Endothelial cell of umbilical vein (primary cell): ENCODE data around the gene AGAP3. TPM values are rescaled to one million over a fixed set of nuclear protein-coding genes. Genes with fewer than 3 reads are reported as not detected.

Experiments
- BruUV-seq: library from RNA; stranded (reverse); fragments of 400-500 nt; replicated peaks from 2 replicates; lab custom pipeline; 2021; lab: Mats Ljungman, UMichigan
- CTCF ChIA-PET: fragments of 300-600, 350-600 bp; sonication (Branson Sonifier 250); formaldehyde crosslinking; loops from one replicate; lab custom pipeline; 2021; ENCODE audit warnings: antibody characterized with exemption, inconsistent platforms; lab: Charles Lee
- POLR2A ChIA-PET: fragments of 300-600, 350-600 bp; sonication (Branson Sonifier 250); formaldehyde crosslinking; loops from one replicate; lab custom pipeline; 2021; ENCODE audit warnings: antibody characterized with exemption, inconsistent platforms; lab: Charles Lee
- DNase-seq: peaks from one replicate; pipeline ENCODE4 v3.0.0-alpha.2; 2011; ENCODE audit warnings: low read depth, low spot score
- FAIRE-seq: peaks from 2 replicates; lab custom pipeline; 2011; peaks lifted over from hg19 to GRCh38; lab: Jason Lieb, UNC
- H2AFZ ChIP-seq: 2 replicates; pipeline ENCODE4 v1.6.0; 2012; ENCODE audit warnings: low read depth, low read length, control low read depth, inconsistent platforms
- H3K27ac ChIP-seq: 2 replicates; pipeline ENCODE4 v1.5.1; 2011; ENCODE audit warnings: low read depth, mild to moderate bottlenecking, control low read depth, low read length, moderate library complexity; ENCODE audit not compliant: insufficient read depth
- H3K27me3 ChIP-seq, 2 experiments: 2 replicates each; pipeline versions ENCODE4 v1.6.0 to v1.6.1; 2011; ENCODE audit warnings: low read length in 2 of 2, mixed read lengths in 1 of 2; ENCODE audit not compliant: control insufficient read depth in 2 of 2, insufficient read depth in 2 of 2
- H3K36me3 ChIP-seq, 2 experiments: 2 replicates in 1 of 2; 3 replicates in 1 of 2; pipeline ENCODE4 v1.5.1; 2011; ENCODE audit warnings: low read length in 2 of 2, mild to moderate bottlenecking in 1 of 2, moderate library complexity in 1 of 2; ENCODE audit not compliant: control insufficient read depth in 2 of 2, insufficient read depth in 2 of 2; ENCODE audit errors: extremely low read depth in 1 of 2
- H3K4me1 ChIP-seq: 3 replicates; pipeline ENCODE4 v1.5.1; 2011; ENCODE audit warnings: mild to moderate bottlenecking, low read length; ENCODE audit not compliant: control insufficient read depth, insufficient read depth; ENCODE audit errors: extremely low read depth
- H3K4me2 ChIP-seq: 2 replicates; pipeline ENCODE4 v1.6.1; 2011; ENCODE audit warnings: low read length, control low read depth, mixed read lengths; ENCODE audit not compliant: insufficient read depth
- H3K4me3 ChIP-seq, 3 experiments: fragments of 200-600 bp in 1 of 3; sonication (generic), shearing (Covaris generic) in 1 of 3; replicated peaks in 1 of 3; 2 replicates each; pipeline ENCODE4 v1.5.1; 2011 to 2016; ENCODE audit warnings: control low read depth in 3 of 3, low read length in 3 of 3, mild to moderate bottlenecking in 2 of 3, inconsistent platforms in 1 of 3, low read depth in 1 of 3, moderate library complexity in 1 of 3; ENCODE audit not compliant: insufficient read depth in 1 of 3
- H3K79me2 ChIP-seq: 2 replicates; pipeline ENCODE4 v1.6.0; 2012; ENCODE audit warnings: low read length, inconsistent platforms; ENCODE audit not compliant: control insufficient read depth, insufficient read depth
- H3K9ac ChIP-seq: replicated peaks from 2 replicates; pipeline ENCODE3; 2011; ENCODE audit warnings: low read length, control low read depth; ENCODE audit not compliant: insufficient read depth; ENCODE audit errors: extremely low read depth
- H3K9me1 ChIP-seq: replicated peaks from 3 replicates; pipeline ENCODE4 v1.6.0; 2011; ENCODE audit warnings: mild to moderate bottlenecking, low read length; ENCODE audit not compliant: control insufficient read depth, insufficient read depth; ENCODE audit errors: extremely low read depth
- H3K9me3 ChIP-seq: replicated peaks from 2 replicates; pipeline ENCODE4 v1.5.1; 2012; ENCODE audit warnings: low read length, inconsistent platforms; ENCODE audit not compliant: control insufficient read depth, insufficient read depth
- H4K20me1 ChIP-seq: replicated peaks from 2 replicates; pipeline ENCODE3; 2011; ENCODE audit warnings: mild to moderate bottlenecking, low read length; ENCODE audit not compliant: control insufficient read depth, insufficient read depth; ENCODE audit errors: extremely low read depth
- EZH2 ChIP-seq: IDR thresholded peaks from 2 replicates; pipeline ENCODE4 v1.6.1; 2012; ENCODE audit warnings: borderline replicate concordance, low read depth, mild to moderate bottlenecking, moderate library complexity, low read length, inconsistent platforms; ENCODE audit not compliant: severe bottlenecking
- FOS ChIP-seq: IDR thresholded peaks from 2 replicates; pipeline ENCODE4 v1.6.1; 2011; ENCODE audit warnings: mild to moderate bottlenecking, low read length, moderate library complexity, borderline replicate concordance; ENCODE audit not compliant: insufficient read depth
- GATA2 ChIP-seq: IDR thresholded peaks from 2 replicates; pipeline ENCODE4 v1.7.0; 2011; ENCODE audit warnings: low read depth, mild to moderate bottlenecking, moderate library complexity, mixed read lengths, low read length; ENCODE audit not compliant: insufficient read length, insufficient read depth
- JUN ChIP-seq: IDR thresholded peaks from 2 replicates; pipeline ENCODE4 v1.6.1; 2011; ENCODE audit warnings: borderline replicate concordance, low read depth; ENCODE audit not compliant: insufficient read length, insufficient read depth
- MYC ChIP-seq: IDR thresholded peaks from one replicate; pipeline ENCODE4 v1.6.1; 2011; ENCODE audit warnings: mild to moderate bottlenecking, low read depth, low read length
- POLR2A ChIP-seq: IDR thresholded peaks from 2 replicates; pipeline ENCODE4 v1.6.1; 2012; ENCODE audit warnings: low read depth, mild to moderate bottlenecking, control low read depth, low read length
- POLR2AphosphoS5 ChIP-seq: IDR thresholded peaks from 2 replicates; pipeline ENCODE4 v1.6.1; 2012; ENCODE audit warnings: low read depth, mild to moderate bottlenecking, control low read depth, low read length, moderate library complexity; ENCODE audit not compliant: insufficient read depth
- dilution Hi-C: fragments of 300-500 bp; cut with MboI; formaldehyde crosslinking; loops from one replicate; pipeline ENCODE4 v1.15.0; 2019; ENCODE audit warnings: low sequenced_read_pairs; ENCODE audit not compliant: extremely low pct_ligation_motif_present
- intact Hi-C: fragments of 100-400 bp; cut with micrococcal nuclease; formaldehyde crosslinking; loops from one replicate; pipeline ENCODE4 v1.10.0; 2022
- polyA plus RNA-seq, 4 experiments: library from polyadenylated mRNA; depleted of rRNA in 3 of 4; stranded (reverse) in 3 of 4; unstranded in 1 of 4; fragments of >200 nt; gene quantifications; 2 replicates each; pipeline versions ENCODE4 v1.2.1 to v1.2.3, GENCODE V29; 2011 to 2012; ENCODE audit warnings: missing spikeins in 1 of 4
- total RNA-seq: library from RNA; stranded (reverse); gene quantifications from 2 replicates; pipeline ENCODE4 v1.2.3, GENCODE V29; 2021
- TF ChIP-seq, protein P1 (sequence below): IDR thresholded peaks from 2 replicates; pipeline ENCODE4 v1.6.1; 2011; ENCODE audit not compliant: insufficient read depth, insufficient read length
- TF ChIP-seq, protein P2 (sequence below), 2 donors: IDR thresholded peaks; 1 replicate in 1 of 2; 2 replicates in 1 of 2; pipeline ENCODE4 v1.5.1; 2011; ENCODE audit warnings: low read length in 2 of 2, mild to moderate bottlenecking in 2 of 2, moderate library complexity in 2 of 2, control low read depth in 1 of 2, inconsistent platforms in 1 of 2, low read depth in 1 of 2; ENCODE audit not compliant: insufficient read depth in 1 of 2; ENCODE audit errors: extremely low read depth in 1 of 2

Gene AGAP3
- total and polyA plus RNA-seq, 2 donors (not counting 3 experiments of a cell fraction or from before 2014, with no cell fraction given): 171 to 174 TPM

DNA sequence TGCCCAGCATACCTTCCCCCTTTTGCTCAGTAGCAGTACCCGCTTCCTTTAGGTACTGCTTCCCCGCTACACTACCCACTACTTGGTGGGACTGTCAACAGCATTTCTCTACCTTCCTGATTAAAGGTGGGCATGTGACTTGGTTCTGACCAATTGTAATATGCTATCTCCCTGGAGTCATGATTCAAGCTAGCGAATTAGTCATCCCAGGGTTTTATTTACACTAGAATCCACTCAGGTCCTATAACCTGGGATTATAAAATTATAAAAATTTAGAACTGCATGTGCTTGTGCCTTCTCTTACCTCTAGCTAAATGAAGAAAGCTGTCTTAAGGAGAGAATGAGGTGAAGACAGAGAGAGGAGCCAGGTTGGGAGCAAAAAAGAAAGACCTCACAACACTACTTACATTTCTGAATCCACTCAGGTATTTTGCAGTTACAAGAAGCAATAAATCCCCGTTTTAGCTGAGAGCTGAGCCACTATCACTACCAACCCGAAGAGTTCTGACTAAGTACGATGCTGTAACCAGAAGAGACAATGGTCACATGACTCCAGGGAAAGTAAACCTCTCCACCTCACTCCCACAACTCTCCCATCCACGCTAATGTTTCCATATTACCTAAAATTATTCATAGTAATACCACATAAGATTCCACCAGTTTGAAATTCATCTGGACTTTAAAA lies 71.5 kb downstream of the AGAP3 start:
- TF ChIP-seq FOS: peak; percentile 30
- no peak for TF ChIP-seq EZH2
- TF ChIP-seq, protein P1, sequence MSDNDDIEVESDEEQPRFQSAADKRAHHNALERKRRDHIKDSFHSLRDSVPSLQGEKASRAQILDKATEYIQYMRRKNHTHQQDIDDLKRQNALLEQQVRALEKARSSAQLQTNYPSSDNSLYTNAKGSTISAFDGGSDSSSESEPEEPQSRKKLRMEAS: peak; percentile 50
- Histone ChIP-seq H3K79me2 (no peaks in the 10 kb centered on the region), H2AFZ (peak overlapping the region; percentile 69), H3K4me2 (peak overlapping the region; percentile 39), H3K4me3 (no peak overlapping the region), H3K9ac (no peak overlapping the region), H4K20me1 (no peaks in the 10 kb centered on the region), H3K27me3 (peaks cover 13 to 33% of the 10 kb centered on the region in 2 experiments), H3K9me1 (no peaks in the 10 kb centered on the region), H3K27ac (no peak overlapping the region), H3K4me1 (peaks cover 4% of the 10 kb centered on the region), H3K36me3 (no peaks in the 10 kb centered on the region), H3K9me3 (no peaks in the 10 kb centered on the region)
- DNase-seq (peak; percentile 71), FAIRE-seq (peak; percentile 80)
- ChIA-PET POLR2A (no interaction called here), CTCF (interaction anchor here (0.8 to 1.5 kb wide), 8 partner anchors 10 to 139 kb away, joined by 3 to 13 read pairs (median 3); no protein-coding TSS in a partner anchor)
- BruUV-seq: no TSS peak
- intact Hi-C loops (no loop called here), dilution Hi-C loops (no loop called here)

DNA sequence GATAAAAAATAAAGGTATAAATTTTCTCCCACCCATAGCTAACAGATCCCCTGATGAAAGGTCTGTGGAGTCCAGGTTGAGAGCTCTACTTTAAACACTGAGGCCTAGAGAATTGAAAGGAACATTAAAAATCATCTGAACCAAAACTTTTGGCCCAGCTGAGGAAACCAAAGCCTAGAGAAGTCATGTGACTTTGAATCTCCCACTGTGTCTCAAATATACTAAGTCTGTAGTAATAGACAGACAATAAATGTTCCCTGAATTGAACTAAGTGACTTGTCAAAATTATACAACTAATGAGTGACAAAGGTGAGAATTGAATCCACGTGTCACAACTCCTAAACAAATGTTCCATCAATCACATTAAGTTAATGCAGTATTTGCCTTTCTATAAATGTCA lies 75.5 kb downstream of the AGAP3 start:
- Histone ChIP-seq H2AFZ (no peak overlapping the region), H3K9me1 (no peaks in the 10 kb centered on the region), H4K20me1 (no peaks in the 10 kb centered on the region), H3K36me3 (no peaks in the 10 kb centered on the region), H3K4me2 (no peak overlapping the region), H3K4me3 (no peak overlapping the region), H3K9ac (no peak overlapping the region), H3K4me1 (peaks cover 5% of the 10 kb centered on the region), H3K9me3 (no peaks in the 10 kb centered on the region), H3K27me3 (peaks cover 38 to 52% of the 10 kb centered on the region in 2 experiments), H3K27ac (no peak overlapping the region), H3K79me2 (no peaks in the 10 kb centered on the region)
- BruUV-seq: no TSS peak
- dilution Hi-C loops: no loop called here
- CTCF ChIA-PET: interaction anchor here (0.7 to 2.0 kb wide), 3 partner anchors 14 to 38 kb away, joined by 3 to 5 read pairs (median 4); no protein-coding TSS in a partner anchor
- no peak for TF ChIP-seq GATA2
- no peak for TF ChIP-seq POLR2A
- TF ChIP-seq, protein P1: no peak
- TF ChIP-seq, protein P2, sequence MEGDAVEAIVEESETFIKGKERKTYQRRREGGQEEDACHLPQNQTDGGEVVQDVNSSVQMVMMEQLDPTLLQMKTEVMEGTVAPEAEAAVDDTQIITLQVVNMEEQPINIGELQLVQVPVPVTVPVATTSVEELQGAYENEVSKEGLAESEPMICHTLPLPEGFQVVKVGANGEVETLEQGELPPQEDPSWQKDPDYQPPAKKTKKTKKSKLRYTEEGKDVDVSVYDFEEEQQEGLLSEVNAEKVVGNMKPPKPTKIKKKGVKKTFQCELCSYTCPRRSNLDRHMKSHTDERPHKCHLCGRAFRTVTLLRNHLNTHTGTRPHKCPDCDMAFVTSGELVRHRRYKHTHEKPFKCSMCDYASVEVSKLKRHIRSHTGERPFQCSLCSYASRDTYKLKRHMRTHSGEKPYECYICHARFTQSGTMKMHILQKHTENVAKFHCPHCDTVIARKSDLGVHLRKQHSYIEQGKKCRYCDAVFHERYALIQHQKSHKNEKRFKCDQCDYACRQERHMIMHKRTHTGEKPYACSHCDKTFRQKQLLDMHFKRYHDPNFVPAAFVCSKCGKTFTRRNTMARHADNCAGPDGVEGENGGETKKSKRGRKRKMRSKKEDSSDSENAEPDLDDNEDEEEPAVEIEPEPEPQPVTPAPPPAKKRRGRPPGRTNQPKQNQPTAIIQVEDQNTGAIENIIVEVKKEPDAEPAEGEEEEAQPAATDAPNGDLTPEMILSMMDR (IDR thresholded peaks at IDR 0.05; ENCODE audit: extremely low read depth in 1 of 2, insufficient read depth in 1 of 2, low read depth in 1 of 2, low read length in 2 of 2): no peak
- TF ChIP-seq MYC: no peak
- no peak for TF ChIP-seq EZH2
- no peak for TF ChIP-seq POLR2AphosphoS5
- no peak for TF ChIP-seq JUN
- TF ChIP-seq FOS: no peak
- POLR2A ChIA-PET: no interaction called here
- DNase-seq: no peak
- FAIRE-seq: no peak
- intact Hi-C loops: no loop called here
